Panc1 (cell line): ENCODE results near the gene BRI3BP.

Experiments used
- CTCF ChIP-seq: fragments of 450-650 bp; IDR thresholded peaks from 2 replicates; pipeline ENCODE4 v1.5.1; 2017; ENCODE audit warnings: mild to moderate bottlenecking
- POLR2AphosphoS5 ChIP-seq: IDR thresholded peaks from 2 replicates; pipeline ENCODE4 v1.6.1; 2012; ENCODE audit warnings: mild to moderate bottlenecking, low read depth, low read length, moderate library complexity
- REST ChIP-seq, 2 experiments: IDR thresholded peaks; 2 replicates each; pipeline ENCODE4 v1.6.1; 2011 to 2012; ENCODE audit warnings: low read depth in 2 of 2, control low read depth in 1 of 2, low read length in 1 of 2, mild to moderate bottlenecking in 1 of 2, moderate library complexity in 1 of 2; ENCODE audit not compliant: insufficient read depth in 1 of 2
- SIN3A ChIP-seq: IDR thresholded peaks from 2 replicates; pipeline ENCODE4 v1.6.1; 2012; ENCODE audit warnings: low read depth, mild to moderate bottlenecking, low read length, moderate library complexity, borderline replicate concordance; ENCODE audit not compliant: insufficient read depth
- TCF7L2 ChIP-seq: IDR thresholded peaks from 2 replicates; pipeline ENCODE4 v1.6.1; 2011; ENCODE audit warnings: mild to moderate bottlenecking, low read depth, low read length, inconsistent platforms

DNA sequence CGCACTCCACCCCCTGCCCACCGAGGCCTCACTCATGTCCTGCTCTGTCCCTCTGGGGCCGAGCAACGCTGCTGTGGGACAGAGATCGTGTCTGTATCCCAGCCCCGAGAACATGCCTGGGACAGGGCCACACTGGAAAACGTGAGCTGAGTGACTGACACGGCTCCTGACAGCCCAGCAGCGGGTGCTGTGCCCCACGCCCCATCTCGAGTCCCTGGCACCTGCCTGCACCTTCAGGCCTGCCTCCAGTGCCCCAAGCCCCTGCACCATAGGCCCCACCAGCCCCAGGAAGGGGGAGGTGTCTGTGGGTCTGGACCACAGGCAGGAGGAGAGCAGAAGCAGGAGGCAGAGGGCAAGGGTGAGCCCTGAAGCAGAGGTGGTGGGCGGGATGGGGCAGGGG, 44.4 kb upstream of the BRI3BP start:
- no peak for TF ChIP-seq CTCF
- no peak for TF ChIP-seq POLR2AphosphoS5
- no peak for TF ChIP-seq REST (IDR thresholded peaks at IDR 0.05; ENCODE audit: insufficient read depth in 1 of 2, low read depth in 2 of 2, low read length in 1 of 2)
- no peak for TF ChIP-seq SIN3A
- TF ChIP-seq TCF7L2, result no peak
